ENCODE results near the gene GNB2. TPM values are rescaled to one million over a fixed set of nuclear protein-coding genes. Genes with fewer than 3 reads are reported as not detected.
"Not testable (repeated sequence)": the region's sequence is repeated elsewhere in the genome, so short reads cannot be mapped to it uniquely, and the experiment has no call there.

The GNB2 gene
- total RNA-seq, 1 donor from 2014 or later, result 245 TPM

DNA sequence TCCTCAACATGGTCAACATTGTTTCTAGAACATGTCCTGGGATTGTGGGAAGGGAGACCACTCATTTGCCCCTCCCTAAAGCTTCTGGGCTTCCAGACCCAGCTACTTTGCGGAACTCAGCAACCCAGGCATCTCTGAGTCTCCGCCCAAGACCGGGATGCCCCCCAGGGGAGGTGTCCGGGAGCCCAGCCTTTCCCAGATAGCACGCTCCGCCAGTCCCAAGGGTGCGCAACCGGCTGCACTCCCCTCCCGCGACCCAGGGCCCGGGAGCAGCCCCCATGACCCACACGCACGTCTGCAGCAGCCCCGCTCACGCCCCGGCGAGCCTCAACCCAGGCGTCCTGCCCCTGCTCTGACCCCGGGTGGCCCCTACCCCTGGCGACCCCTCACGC lies 46.7 kb downstream of the GNB2 start, which contains the start of gene EPO:
Gene EPO, plus strand, starts transcription at position 190 of the 392 bp plus-strand sequence. CDS start 513 bp downstream, outside the sequence.
- no peak for DNase-seq (ENCODE audit: low read depth)
- no peak within 1 kb of the TSS for H3K4me3 ChIP-seq (ENCODE audit: low read depth, low read length)
- TF ChIP-seq, protein P1, sequence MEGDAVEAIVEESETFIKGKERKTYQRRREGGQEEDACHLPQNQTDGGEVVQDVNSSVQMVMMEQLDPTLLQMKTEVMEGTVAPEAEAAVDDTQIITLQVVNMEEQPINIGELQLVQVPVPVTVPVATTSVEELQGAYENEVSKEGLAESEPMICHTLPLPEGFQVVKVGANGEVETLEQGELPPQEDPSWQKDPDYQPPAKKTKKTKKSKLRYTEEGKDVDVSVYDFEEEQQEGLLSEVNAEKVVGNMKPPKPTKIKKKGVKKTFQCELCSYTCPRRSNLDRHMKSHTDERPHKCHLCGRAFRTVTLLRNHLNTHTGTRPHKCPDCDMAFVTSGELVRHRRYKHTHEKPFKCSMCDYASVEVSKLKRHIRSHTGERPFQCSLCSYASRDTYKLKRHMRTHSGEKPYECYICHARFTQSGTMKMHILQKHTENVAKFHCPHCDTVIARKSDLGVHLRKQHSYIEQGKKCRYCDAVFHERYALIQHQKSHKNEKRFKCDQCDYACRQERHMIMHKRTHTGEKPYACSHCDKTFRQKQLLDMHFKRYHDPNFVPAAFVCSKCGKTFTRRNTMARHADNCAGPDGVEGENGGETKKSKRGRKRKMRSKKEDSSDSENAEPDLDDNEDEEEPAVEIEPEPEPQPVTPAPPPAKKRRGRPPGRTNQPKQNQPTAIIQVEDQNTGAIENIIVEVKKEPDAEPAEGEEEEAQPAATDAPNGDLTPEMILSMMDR (conservative IDR thresholded peaks at IDR 0.05; ENCODE audit: low read depth, low read length), result no peak

DNA sequence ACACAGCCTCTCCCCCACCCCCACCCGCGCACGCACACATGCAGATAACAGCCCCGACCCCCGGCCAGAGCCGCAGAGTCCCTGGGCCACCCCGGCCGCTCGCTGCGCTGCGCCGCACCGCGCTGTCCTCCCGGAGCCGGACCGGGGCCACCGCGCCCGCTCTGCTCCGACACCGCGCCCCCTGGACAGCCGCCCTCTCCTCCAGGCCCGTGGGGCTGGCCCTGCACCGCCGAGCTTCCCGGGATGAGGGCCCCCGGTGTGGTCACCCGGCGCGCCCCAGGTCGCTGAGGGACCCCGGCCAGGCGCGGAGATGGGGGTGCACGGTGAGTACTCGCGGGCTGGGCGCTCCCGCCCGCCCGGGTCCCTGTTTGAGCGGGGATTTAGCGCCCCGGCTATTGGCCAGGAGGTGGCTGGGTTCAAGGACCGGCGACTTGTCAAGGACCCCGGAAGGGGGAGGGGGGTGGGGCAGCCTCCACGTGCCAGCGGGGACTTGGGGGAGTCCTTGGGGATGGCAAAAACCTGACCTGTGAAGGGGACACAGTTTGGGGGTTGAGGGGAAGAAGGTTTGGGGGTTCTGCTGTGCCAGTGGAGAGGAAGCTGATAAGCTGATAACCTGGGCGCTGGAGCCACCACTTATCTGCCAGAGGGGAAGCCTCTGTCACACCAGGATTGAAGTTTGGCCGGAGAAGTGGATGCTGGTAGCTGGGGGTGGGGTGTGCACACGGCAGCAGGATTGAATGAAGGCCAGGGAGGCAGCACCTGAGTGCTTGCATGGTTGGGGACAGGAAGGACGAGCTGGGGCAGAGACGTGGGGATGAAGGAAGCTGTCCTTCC lies 47.3 kb downstream of the GNB2 start:
- DNase-seq (ENCODE audit: low read depth), result no peak
- TF ChIP-seq, protein P1 (conservative IDR thresholded peaks at IDR 0.05; ENCODE audit: low read depth, low read length), result no peak
- H3K4me3 ChIP-seq (ENCODE audit: low read depth, low read length), result no peak overlapping the region

DNA sequence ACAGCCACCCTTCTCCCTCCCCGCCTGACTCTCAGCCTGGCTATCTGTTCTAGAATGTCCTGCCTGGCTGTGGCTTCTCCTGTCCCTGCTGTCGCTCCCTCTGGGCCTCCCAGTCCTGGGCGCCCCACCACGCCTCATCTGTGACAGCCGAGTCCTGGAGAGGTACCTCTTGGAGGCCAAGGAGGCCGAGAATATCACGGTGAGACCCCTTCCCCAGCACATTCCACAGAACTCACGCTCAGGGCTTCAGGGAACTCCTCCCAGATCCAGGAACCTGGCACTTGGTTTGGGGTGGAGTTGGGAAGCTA lies 47.9 kb downstream of the GNB2 start:
- TF ChIP-seq, protein P1 (conservative IDR thresholded peaks at IDR 0.05; ENCODE audit: low read depth, low read length), result no peak
- H3K4me3 ChIP-seq (ENCODE audit: low read depth, low read length), result no peak overlapping the region

DNA sequence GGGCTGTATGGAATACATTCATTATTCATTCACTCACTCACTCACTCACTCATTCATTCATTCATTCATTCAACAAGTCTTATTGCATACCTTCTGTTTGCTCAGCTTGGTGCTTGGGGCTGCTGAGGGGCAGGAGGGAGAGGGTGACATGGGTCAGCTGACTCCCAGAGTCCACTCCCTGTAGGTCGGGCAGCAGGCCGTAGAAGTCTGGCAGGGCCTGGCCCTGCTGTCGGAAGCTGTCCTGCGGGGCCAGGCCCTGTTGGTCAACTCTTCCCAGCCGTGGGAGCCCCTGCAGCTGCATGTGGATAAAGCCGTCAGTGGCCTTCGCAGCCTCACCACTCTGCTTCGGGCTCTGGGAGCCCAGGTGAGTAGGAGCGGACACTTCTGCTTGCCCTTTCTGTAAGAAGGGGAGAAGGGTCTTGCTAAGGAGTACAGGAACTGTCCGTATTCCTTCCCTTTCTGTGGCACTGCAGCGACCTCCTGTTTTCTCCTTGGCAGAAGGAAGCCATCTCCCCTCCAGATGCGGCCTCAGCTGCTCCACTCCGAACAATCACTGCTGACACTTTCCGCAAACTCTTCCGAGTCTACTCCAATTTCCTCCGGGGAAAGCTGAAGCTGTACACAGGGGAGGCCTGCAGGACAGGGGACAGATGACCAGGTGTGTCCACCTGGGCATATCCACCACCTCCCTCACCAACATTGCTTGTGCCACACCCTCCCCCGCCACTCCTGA lies 49.1 kb downstream of the GNB2 start:
- TF ChIP-seq, protein P1 (conservative IDR thresholded peaks at IDR 0.05; ENCODE audit: low read depth, low read length), result no peak
- H3K4me3 ChIP-seq (ENCODE audit: low read depth, low read length), result no peak overlapping the region
- DNase-seq (ENCODE audit: low read depth), result no peak

More for the DNA sequence above, 47.9 kb downstream of the GNB2 start:
- DNase-seq (ENCODE audit: low read depth), result no peak

DNA sequence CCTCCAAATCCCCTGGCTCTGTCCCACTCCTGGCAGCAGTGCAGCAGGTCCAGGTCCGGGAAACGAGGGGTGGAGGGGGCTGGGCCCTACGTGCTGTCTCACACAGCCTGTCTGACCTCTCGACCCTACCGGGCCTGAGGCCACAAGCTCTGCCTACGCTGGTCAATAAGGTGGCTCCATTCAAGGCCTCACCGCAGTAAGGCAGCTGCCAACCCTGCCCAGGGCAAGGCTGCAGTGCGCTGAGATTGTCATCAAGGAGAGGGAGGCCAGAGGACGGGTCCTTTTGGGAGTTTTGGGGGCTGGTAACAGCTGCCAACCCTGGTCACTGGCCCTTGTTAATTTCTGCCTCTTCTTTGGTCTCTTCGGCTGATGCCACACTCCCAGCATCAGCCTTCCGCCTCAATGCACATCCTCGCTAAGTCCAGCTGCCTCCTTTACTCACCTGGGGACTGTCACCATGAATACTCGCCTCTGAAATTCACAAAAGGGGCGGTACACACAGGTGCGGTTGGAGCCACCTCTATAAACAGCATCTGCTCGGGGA lies 50.3 kb downstream of the GNB2 start:
- DNase-seq (ENCODE audit: low read depth), result no peak
- TF ChIP-seq, protein P1 (conservative IDR thresholded peaks at IDR 0.05; ENCODE audit: low read depth, low read length), result no peak
- H3K4me3 ChIP-seq (ENCODE audit: low read depth, low read length), result no peak overlapping the region

DNA sequence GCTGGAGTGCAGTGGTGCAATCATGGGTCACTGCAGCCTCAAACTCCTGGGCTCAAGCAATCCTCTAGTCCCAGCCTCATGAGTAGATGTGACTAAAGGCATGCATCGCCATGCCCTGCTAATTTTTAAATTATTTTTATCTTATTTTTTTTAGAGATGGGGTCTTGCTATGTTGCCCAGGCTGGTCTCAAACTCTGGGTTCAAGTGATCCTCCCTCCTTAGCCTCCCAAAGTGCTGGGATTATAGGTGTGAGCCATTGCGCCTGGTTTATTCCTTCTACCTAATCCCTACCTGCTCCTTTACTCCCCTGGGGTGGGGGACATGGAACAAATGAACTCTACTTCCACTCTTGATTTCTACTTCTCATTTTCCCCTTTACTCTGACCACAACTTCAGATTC lies 50.8 kb downstream of the GNB2 start:
- not testable (repeated sequence) for H3K4me3 ChIP-seq (ENCODE audit: low read depth, low read length); DNase-seq (ENCODE audit: low read depth)

DNA sequence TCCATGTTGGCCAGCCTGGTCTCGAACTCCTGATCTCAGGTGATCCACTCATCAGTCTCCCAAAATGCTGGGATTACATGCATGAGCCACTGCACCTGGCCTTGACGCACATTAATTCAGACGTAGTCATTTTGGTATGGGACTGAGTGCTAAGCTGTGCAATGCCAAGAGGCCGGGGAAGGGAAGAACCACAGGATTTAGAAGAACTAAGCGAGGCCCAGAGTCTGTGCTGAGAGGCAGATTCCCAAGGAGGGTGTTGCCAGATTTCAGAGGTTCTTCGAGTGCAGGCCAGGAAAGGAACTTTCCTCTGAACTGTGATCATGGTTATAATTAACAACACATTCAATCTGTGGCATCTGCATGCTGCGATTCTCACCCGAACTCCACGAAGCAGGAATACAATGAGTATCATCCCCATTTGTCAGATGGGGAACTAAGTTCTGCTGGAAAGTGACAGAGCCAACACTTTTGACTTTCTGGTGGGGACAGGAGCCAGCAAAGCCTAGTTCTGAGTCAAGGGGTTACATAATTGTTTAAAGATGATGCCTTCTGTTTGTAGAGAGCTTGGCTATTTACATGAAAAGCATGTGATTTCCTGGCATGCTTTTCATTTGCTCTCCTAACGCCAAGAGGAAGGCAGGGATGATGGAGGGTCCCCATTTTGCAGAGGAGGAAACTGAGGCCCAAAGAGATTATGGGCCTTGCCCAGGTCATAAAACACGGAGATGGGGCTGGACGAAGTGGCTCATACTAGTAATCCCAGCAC lies 53.6 kb downstream of the GNB2 start:
- no peak overlapping the region for H3K4me3 ChIP-seq (ENCODE audit: low read depth, low read length)
- TF ChIP-seq, protein P1 (conservative IDR thresholded peaks at IDR 0.05; ENCODE audit: low read depth, low read length), result no peak
- no peak for DNase-seq (ENCODE audit: low read depth)

Measured in epithelial cell of proximal tubule (primary cell).